Stimulated activated CD4-positive, alpha-beta T cell treated with anti-CD3 and anti-CD28 coated beads, Interleukin-15, amount 100 ng/mL, for 1 hour (primary cell): ENCODE results near the gene TACR1.
"Not testable (repeated sequence)": the region's sequence is repeated elsewhere in the genome, so short reads cannot be mapped to it uniquely, and the experiment has no call there.

Source experiments
- DNase-seq, 2 donors: peaks; one replicate each; pipeline ENCODE4 v3.0.0-alpha.2; 2020; ENCODE audit warnings: low read depth in 1 of 2, low spot score in 1 of 2

The TACR1 gene

GRCh38 chr2:75147884-75148283, 51.4 kb downstream of the TACR1 start:
- DNase-seq: not testable (repeated sequence)

GRCh38 chr2:75146606-75147332, 52.6 kb downstream of the TACR1 start:
- DNase-seq: no peak

GRCh38 chr2:75146221-75146605, 53.1 kb downstream of the TACR1 start:
- DNase-seq: not testable (repeated sequence)

GRCh38 chr2:75142081-75142480, 57.2 kb downstream of the TACR1 start:
- no peak for DNase-seq

GRCh38 chr2:75140288-75140687, 59.0 kb downstream of the TACR1 start:
- DNase-seq: no peak

GRCh38 chr2:75139171-75139570, 60.1 kb downstream of the TACR1 start:
- no peak for DNase-seq

GRCh38 chr2:75138528-75138927, 60.8 kb downstream of the TACR1 start:
- DNase-seq: no peak

- DNase-seq: no peak
These were observed 63.4 kb downstream of the TACR1 start for GRCh38 chr2:75135776-75136400.

- no peak for DNase-seq
These were observed 64.5 kb downstream of the TACR1 start for GRCh38 chr2:75134860-75135259.

- DNase-seq: no peak
These were observed 65.4 kb downstream of the TACR1 start for GRCh38 chr2:75133621-75134570.

GRCh38 chr2:75130171-75130570, 69.1 kb downstream of the TACR1 start:
- no peak for DNase-seq

GRCh38 chr2:75123876-75124275, 75.4 kb downstream of the TACR1 start:
- DNase-seq: no peak

GRCh38 chr2:75113231-75113869, 86.0 kb downstream of the TACR1 start:
- no peak for DNase-seq

- no peak for DNase-seq
These were observed 90.3 kb downstream of the TACR1 start for GRCh38 chr2:75108937-75109482.

- no peak for DNase-seq
These were observed 97.3 kb downstream of the TACR1 start for GRCh38 chr2:75102011-75102410.

- DNase-seq: no peak
These were observed 98.5 kb downstream of the TACR1 start for GRCh38 chr2:75100801-75101151.

- DNase-seq: no peak
These were observed 99.1 kb downstream of the TACR1 start for GRCh38 chr2:75100011-75100800.

GRCh38 chr2:75099521-75099922, 99.8 kb downstream of the TACR1 start:
- DNase-seq: no peak

- no peak for DNase-seq
These were observed 100.5 kb downstream of the TACR1 start for GRCh38 chr2:75098856-75099255.

- DNase-seq: no peak
These were observed 101.5 kb downstream of the TACR1 start for GRCh38 chr2:75097831-75098230.
